ENCODE results near the gene RABGGTA. TPM values are rescaled to one million over a fixed set of nuclear protein-coding genes. Genes with fewer than 3 reads are reported as not detected.
"Not testable (repeated sequence)": the region's sequence is repeated elsewhere in the genome, so short reads cannot be mapped to it uniquely, and the experiment has no call there.

The RABGGTA gene
- total RNA-seq, 2 experiments from 2014 or later: 24.3 to 27.3 TPM

GRCh38 chr14:24246765-24247212, 24.6 kb downstream of the RABGGTA start:
- H3K9me2 ChIP-seq (ENCODE audit: insufficient read depth, low read length): no peaks in the 10 kb centered on the region
- no peak overlapping the region for H3K27ac ChIP-seq (ENCODE audit: low read depth, low read length, poor library complexity, severe bottlenecking)
- TF ChIP-seq EZH2phosphoT487 (IDR thresholded peaks at IDR 0.05; ENCODE audit: borderline replicate concordance, low read depth, low read length) (no peak), CTCF (conservative IDR thresholded peaks at IDR 0.05; ENCODE audit: low read length) (no peak)
- peak; percentile 19 for DNase-seq (ENCODE audit: low spot score)
- H3K36me3 ChIP-seq (ENCODE audit: insufficient read depth, low read length): no peaks in the 10 kb centered on the region
- no peaks in the 10 kb centered on the region for H3K9me3 ChIP-seq (ENCODE audit: low read length)
- no TSS peak for BruUV-seq (replicated peaks)
- intact Hi-C loops (cut with micrococcal nuclease; ENCODE audit: unreplicated experiment): no loop called here
- no peak overlapping the region for H3K4me2 ChIP-seq (ENCODE audit: low read length)
- ChIA-PET POLR2A (interaction anchor here (0.6 to 3.8 kb wide), 8 partner anchors 24 to 200 kb away, joined by 3 to 21 read pairs (median 4); partner anchors contain the start of genes CIDEB, EMC9 and RABGGTA), CTCF (ENCODE audit: unreplicated experiment) (interaction anchor here (1.0 kb wide), 1 partner anchor 24 kb away, joined by 4 read pairs; the partner anchor contains the start of gene RABGGTA)
- H3K4me1 ChIP-seq (ENCODE audit: insufficient read depth, low read length, poor library complexity, severe bottlenecking): peaks cover 15% of the 10 kb centered on the region
- H2AFZ ChIP-seq (ENCODE audit: low read length): no peak overlapping the region
- H3K79me2 ChIP-seq (ENCODE audit: insufficient read depth, low read depth, low read length): peaks cover 2% of the 10 kb centered on the region; the same call in 1 of the 2 replicates
- no peak overlapping the region for H3K4me3 ChIP-seq (ENCODE audit: low read depth, low read length, poor library complexity, severe bottlenecking)
- no peaks in the 10 kb centered on the region for H4K20me1 ChIP-seq (ENCODE audit: insufficient read depth, low read length)

GRCh38 chr14:24245350-24245749, 26.0 kb downstream of the RABGGTA start:
- POLR2A ChIA-PET: interaction anchor here (2.0 to 3.8 kb wide), 2 partner anchors 25 to 51 kb away, joined by 10 to 21 read pairs; partner anchors contain the start of gene RABGGTA
- DNase-seq (ENCODE audit: low spot score); H4K20me1 ChIP-seq (ENCODE audit: insufficient read depth, low read length); H3K4me3 ChIP-seq (ENCODE audit: low read depth, low read length, poor library complexity, severe bottlenecking); H3K9me2 ChIP-seq (ENCODE audit: insufficient read depth, low read length); H3K36me3 ChIP-seq (ENCODE audit: insufficient read depth, low read length); intact Hi-C loops (cut with micrococcal nuclease; ENCODE audit: unreplicated experiment); H3K4me2 ChIP-seq (ENCODE audit: low read length); H3K9me3 ChIP-seq (ENCODE audit: low read length); H3K27ac ChIP-seq (ENCODE audit: low read depth, low read length, poor library complexity, severe bottlenecking); H2AFZ ChIP-seq (ENCODE audit: low read length); BruUV-seq (replicated peaks): not testable (repeated sequence)
- peaks cover 16% of the 10 kb centered on the region; the same call in 1 of the 2 replicates for H3K79me2 ChIP-seq (ENCODE audit: insufficient read depth, low read depth, low read length)
- CTCF ChIA-PET (ENCODE audit: unreplicated experiment): interaction anchor here (0.9 kb wide), 1 partner anchor 54 kb away, joined by 3 read pairs; the partner anchor contains the start of genes DHRS1 and NOP9
- H3K4me1 ChIP-seq (ENCODE audit: insufficient read depth, low read length, poor library complexity, severe bottlenecking): peaks cover 29% of the 10 kb centered on the region

- Histone ChIP-seq H3K36me3 (ENCODE audit: insufficient read depth, low read length) (peaks cover 28% of the 10 kb centered on the region), H2AFZ (ENCODE audit: low read length) (peak overlapping the region; percentile 35; the same call in 1 of the 2 replicates), H4K20me1 (ENCODE audit: insufficient read depth, low read length) (no peaks in the 10 kb centered on the region), H3K27ac (ENCODE audit: low read depth, low read length, poor library complexity, severe bottlenecking) (peak overlapping the region; percentile 90), H3K4me3 (ENCODE audit: low read depth, low read length, poor library complexity, severe bottlenecking) (peak overlapping the region; percentile 82), H3K4me1 (ENCODE audit: insufficient read depth, low read length, poor library complexity, severe bottlenecking) (peaks cover 30% of the 10 kb centered on the region), H3K4me2 (ENCODE audit: low read length) (peak overlapping the region; percentile 92), H3K79me2 (ENCODE audit: insufficient read depth, low read depth, low read length) (peaks cover 16% of the 10 kb centered on the region; the same call in 1 of the 2 replicates), H3K9me2 (ENCODE audit: insufficient read depth, low read length) (no peaks in the 10 kb centered on the region), H3K9me3 (ENCODE audit: low read length) (no peaks in the 10 kb centered on the region)
- ChIA-PET CTCF (ENCODE audit: unreplicated experiment) (interaction anchor here (0.6 to 2.2 kb wide), 5 partner anchors 37 to 128 kb away, joined by 3 to 17 read pairs (median 6); partner anchors contain the start of genes CIDEB, DHRS1 and NOP9), POLR2A (interaction anchor here (0.5 to 2.3 kb wide), 19 partner anchors 11 to 1755 kb away, joined by 3 to 25 read pairs (median 4); partner anchors contain the start of genes CHMP4A, CIDEB, DHRS1 and GMPR2)
- no peak for TF ChIP-seq CTCF (conservative IDR thresholded peaks at IDR 0.05; ENCODE audit: low read length)
- no peak for TF ChIP-seq EZH2phosphoT487 (IDR thresholded peaks at IDR 0.05; ENCODE audit: borderline replicate concordance, low read depth, low read length)
- DNase-seq (ENCODE audit: low spot score): peak; percentile 14
- BruUV-seq (replicated peaks): no TSS peak
- intact Hi-C loops (cut with micrococcal nuclease; ENCODE audit: unreplicated experiment): loop anchor here (1.0 to 5.0 kb wide), 6 partner anchors 54 to 231 kb away; partner anchors contain the start of gene IPO4
Observed at GRCh38 chr14:24243336-24243836, 28.0 kb downstream of the RABGGTA start.

Measured in OCI-LY7 (cell line).